Gastroesophageal sphincter (tissue), 4 donors: ENCODE results near the gene CCL24. TPM values are rescaled to one million over a fixed set of nuclear protein-coding genes. Genes with fewer than 3 reads are reported as not detected.

Experiments
- ATAC-seq: fragments of 150-250 bp; one replicate; pipeline ENCODE4 v1.9.1; 2016; ENCODE audit warnings: mild to moderate bottlenecking, moderate library complexity
- H3K27ac ChIP-seq, 4 donors: fragments of 200-600 bp; sonication (generic) in 3 of 4; 1 replicate in 3 of 4; 2 replicates in 1 of 4; pipeline ENCODE4 v1.5.1; 2016 to 2019
- H3K27me3 ChIP-seq: fragments of 200-600 bp; sonication (generic); one replicate; pipeline ENCODE4 v1.5.1; 2019
- H3K36me3 ChIP-seq, 2 donors: fragments of 200-600 bp; sonication (generic); one replicate each; pipeline ENCODE4 v1.5.1; 2019; ENCODE audit warnings: control low read depth in 1 of 2
- H3K4me1 ChIP-seq, 3 donors: fragments of 200-600 bp; sonication (generic); 1 replicate in 2 of 3; 2 replicates in 1 of 3; pipeline ENCODE4 v1.5.1; 2016 to 2019; ENCODE audit warnings: control low read depth in 2 of 3
- H3K4me3 ChIP-seq, 2 donors: fragments of 200-600 bp; sonication (generic); one replicate each; pipeline ENCODE4 v1.5.1; 2019; ENCODE audit warnings: mild to moderate bottlenecking in 1 of 2, moderate library complexity in 1 of 2
- H3K9me3 ChIP-seq, 3 donors: fragments of 200-600 bp; sonication (generic); one replicate each; pipeline ENCODE4 v1.5.1; 2017 to 2019; ENCODE audit warnings: control low read depth in 2 of 3
- EP300 ChIP-seq: sonication (generic); formaldehyde crosslinking; IDR thresholded peaks from one replicate; pipeline ENCODE4 v1.6.1; 2017; ENCODE audit warnings: antibody characterized with exemption, mild to moderate bottlenecking
- POLR2A ChIP-seq, 2 donors: fragments of 450-650 bp; IDR thresholded peaks; one replicate each; pipeline ENCODE4 v1.6.1; 2017; ENCODE audit warnings: antibody characterized with exemption in 2 of 2, mild to moderate bottlenecking in 2 of 2, moderate library complexity in 1 of 2
- POLR2AphosphoS5 ChIP-seq: sonication (generic); formaldehyde crosslinking; IDR thresholded peaks from one replicate; pipeline ENCODE4 v1.6.1; 2017; ENCODE audit warnings: antibody characterized with exemption
- WGBS, 2 donors: methylation state at CpG; one replicate each; pipeline ENCODE4 v1.1.5; 2018; ENCODE audit warnings: low coverage in 1 of 2; 5-methylcytosine and 5-hydroxymethylcytosine counted together
- total RNA-seq, 4 donors: library from RNA; depleted of rRNA; stranded (reverse); fragments of >200 nt; gene quantifications; one replicate each; pipeline ENCODE4 v1.1.0, GENCODE V29; 2016
- TF ChIP-seq, protein P1 (sequence below), 4 experiments: fragments of 200-600 bp in 2 of 4; fragments of 450-650 bp in 2 of 4; sonication (generic) in 1 of 4; IDR thresholded peaks; one replicate each; pipeline ENCODE4 v1.5.1; 2017 to 2019; ENCODE audit warnings: antibody characterized with exemption in 4 of 4, mild to moderate bottlenecking in 2 of 4, moderate library complexity in 2 of 4

The CCL24 gene
- total RNA-seq, 4 donors from 2014 or later = 0.94 TPM; not detected in 3

DNA sequence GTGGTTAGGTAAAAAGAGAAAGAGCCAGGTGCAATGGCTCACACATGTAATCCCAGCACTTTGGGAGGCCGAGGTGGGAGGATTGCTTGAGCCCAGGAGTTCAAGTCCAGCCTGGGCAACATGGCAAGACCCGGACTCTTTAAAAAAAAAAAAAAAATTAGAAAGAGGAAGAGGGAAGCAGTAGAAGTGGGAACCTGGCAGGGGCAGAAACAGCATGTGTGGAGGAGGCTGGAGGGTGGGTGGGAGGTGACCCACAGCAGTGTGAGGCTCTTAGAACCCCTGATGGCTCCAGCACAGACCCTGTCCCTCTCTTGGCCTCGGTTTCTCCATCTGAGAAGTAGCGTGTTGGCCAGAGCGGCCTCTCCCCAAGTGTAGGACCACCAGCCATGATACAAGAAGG lies 4.9 kb upstream of the CCL24 start:
- H3K36me3 ChIP-seq = no peaks in the 10 kb centered on the region
- 80 to 93% methylated on average over 4 to 5 of the region's 5 CpGs for WGBS, 2 donors
- H3K27ac ChIP-seq = no peak overlapping the region
- no peak for ATAC-seq
- no peaks in the 10 kb centered on the region for H3K27me3 ChIP-seq
- no peaks in the 10 kb centered on the region for H3K4me1 ChIP-seq
- no peak for TF ChIP-seq POLR2A (IDR thresholded peaks at IDR 0.05)
- no peak for TF ChIP-seq POLR2AphosphoS5
- TF ChIP-seq EP300 = no peak
- no peaks in the 10 kb centered on the region for H3K9me3 ChIP-seq
- H3K4me3 ChIP-seq = no peak overlapping the region

DNA sequence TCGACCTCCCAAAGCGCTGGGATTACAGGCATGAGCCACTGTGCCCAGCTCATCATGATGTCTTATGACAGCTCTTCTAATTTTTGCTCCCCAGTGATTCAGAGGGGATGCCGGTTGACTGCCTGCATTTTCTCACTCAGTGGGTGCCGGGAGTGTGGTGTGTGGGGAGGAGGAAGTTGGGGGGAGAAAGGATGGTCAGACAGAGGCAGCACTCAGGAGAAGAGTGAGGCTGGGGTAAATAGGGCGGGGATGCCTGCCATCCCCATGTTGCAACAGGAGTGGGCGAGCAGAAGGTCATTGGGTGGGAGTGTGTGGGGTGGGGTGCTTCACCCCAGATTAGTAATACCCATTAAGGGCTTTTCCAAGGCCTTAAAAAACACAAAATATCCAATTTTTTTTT lies 3.5 kb upstream of the CCL24 start:
- Histone ChIP-seq H3K36me3 (no peaks in the 10 kb centered on the region), H3K9me3 (no peaks in the 10 kb centered on the region), H3K27me3 (no peaks in the 10 kb centered on the region), H3K4me3 (no peak overlapping the region), H3K27ac (no peak overlapping the region), H3K4me1 (no peaks in the 10 kb centered on the region)
- no peak for TF ChIP-seq EP300
- TF ChIP-seq, protein P1, sequence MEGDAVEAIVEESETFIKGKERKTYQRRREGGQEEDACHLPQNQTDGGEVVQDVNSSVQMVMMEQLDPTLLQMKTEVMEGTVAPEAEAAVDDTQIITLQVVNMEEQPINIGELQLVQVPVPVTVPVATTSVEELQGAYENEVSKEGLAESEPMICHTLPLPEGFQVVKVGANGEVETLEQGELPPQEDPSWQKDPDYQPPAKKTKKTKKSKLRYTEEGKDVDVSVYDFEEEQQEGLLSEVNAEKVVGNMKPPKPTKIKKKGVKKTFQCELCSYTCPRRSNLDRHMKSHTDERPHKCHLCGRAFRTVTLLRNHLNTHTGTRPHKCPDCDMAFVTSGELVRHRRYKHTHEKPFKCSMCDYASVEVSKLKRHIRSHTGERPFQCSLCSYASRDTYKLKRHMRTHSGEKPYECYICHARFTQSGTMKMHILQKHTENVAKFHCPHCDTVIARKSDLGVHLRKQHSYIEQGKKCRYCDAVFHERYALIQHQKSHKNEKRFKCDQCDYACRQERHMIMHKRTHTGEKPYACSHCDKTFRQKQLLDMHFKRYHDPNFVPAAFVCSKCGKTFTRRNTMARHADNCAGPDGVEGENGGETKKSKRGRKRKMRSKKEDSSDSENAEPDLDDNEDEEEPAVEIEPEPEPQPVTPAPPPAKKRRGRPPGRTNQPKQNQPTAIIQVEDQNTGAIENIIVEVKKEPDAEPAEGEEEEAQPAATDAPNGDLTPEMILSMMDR (IDR thresholded peaks at IDR 0.05) = no peak
- no peak for TF ChIP-seq POLR2A (IDR thresholded peaks at IDR 0.05)
- WGBS, 2 donors = 65 to 72% methylated on average over 3 to 6 of the region's 6 CpGs
- ATAC-seq = no peak

DNA sequence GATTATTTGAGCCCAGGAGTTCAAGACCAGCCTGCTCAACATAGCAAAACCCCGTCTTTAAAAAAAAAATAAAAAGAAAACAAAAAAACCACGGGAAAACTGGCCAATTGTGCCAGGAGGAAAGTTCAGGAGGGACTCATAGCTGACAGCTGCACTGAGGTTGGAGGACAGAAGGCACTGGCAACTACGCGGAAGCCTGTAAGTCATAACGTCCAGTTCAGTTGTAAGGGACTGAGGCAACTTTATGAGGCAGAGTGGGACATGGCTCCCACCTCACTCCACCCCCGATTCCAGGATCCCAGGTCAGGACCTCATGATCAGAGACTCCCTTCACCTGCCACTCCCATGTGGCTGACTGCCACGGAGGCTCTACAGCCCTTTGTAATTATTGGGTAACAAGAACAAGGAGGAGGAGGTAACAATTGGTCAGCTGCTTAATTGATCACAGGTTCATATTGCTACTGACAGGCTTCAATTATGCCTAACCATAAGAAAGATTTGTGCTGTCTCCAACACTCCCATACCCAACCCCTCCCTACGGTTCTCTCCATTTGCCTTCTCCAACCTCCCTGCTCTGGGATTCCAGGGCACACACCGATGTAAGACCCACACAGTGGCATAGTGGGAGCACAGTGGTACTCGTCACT lies 1.9 kb upstream of the CCL24 start:
- no peak for ATAC-seq
- H3K4me1 ChIP-seq = no peaks in the 10 kb centered on the region
- TF ChIP-seq EP300 (no peak), POLR2A (IDR thresholded peaks at IDR 0.05) (no peak), POLR2AphosphoS5 (no peak)
- TF ChIP-seq, protein P1 (IDR thresholded peaks at IDR 0.05) = no peak
- no peaks in the 10 kb centered on the region for H3K36me3 ChIP-seq
- H3K27ac ChIP-seq = no peak overlapping the region
- H3K4me3 ChIP-seq = no peak overlapping the region
- 64 to 71% methylated on average over 4 to 9 of the region's 10 CpGs for WGBS, 2 donors
- H3K27me3 ChIP-seq = no peaks in the 10 kb centered on the region
- H3K9me3 ChIP-seq = no peaks in the 10 kb centered on the region

DNA sequence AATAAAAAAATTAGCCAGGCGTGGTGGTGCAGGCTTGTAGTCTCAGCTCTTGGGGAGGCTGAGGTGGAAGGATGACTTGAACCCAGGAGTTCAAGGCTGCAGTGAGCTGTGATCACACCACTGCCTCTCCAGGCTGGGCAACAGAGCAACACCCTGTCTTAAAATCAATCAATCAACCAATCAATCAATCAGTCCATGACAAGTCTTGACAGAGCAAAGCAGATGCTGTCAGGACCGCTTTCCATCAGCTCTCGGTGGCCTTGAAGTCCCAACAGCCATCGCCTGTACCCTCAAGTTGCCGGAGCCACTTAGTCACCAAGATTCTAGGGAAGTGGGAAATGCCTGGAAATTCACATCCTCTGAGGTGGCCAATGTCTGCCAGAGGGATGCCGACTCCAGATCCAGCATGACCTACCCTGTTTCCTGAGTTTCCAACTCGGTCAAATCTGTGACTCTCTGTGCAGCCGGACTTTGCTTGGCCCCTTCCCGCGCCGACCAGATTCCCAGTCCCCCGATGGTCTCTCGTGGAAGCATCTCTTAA lies 871 bp upstream of the CCL24 start:
- TF ChIP-seq POLR2AphosphoS5 = no peak
- TF ChIP-seq EP300 = no peak
- TF ChIP-seq, protein P1 (IDR thresholded peaks at IDR 0.05) = no peak
- no peak for TF ChIP-seq POLR2A (IDR thresholded peaks at IDR 0.05)
- no peaks in the 10 kb centered on the region for H3K36me3 ChIP-seq
- no peaks in the 10 kb centered on the region for H3K9me3 ChIP-seq
- no peak for ATAC-seq
- H3K4me1 ChIP-seq = no peaks in the 10 kb centered on the region
- H3K27ac ChIP-seq = no peak overlapping the region
- no peak overlapping the region for H3K4me3 ChIP-seq
- WGBS, 2 donors = 68 to 75% methylated on average over 2 to 7 of the region's 13 CpGs
- H3K27me3 ChIP-seq = no peaks in the 10 kb centered on the region

DNA sequence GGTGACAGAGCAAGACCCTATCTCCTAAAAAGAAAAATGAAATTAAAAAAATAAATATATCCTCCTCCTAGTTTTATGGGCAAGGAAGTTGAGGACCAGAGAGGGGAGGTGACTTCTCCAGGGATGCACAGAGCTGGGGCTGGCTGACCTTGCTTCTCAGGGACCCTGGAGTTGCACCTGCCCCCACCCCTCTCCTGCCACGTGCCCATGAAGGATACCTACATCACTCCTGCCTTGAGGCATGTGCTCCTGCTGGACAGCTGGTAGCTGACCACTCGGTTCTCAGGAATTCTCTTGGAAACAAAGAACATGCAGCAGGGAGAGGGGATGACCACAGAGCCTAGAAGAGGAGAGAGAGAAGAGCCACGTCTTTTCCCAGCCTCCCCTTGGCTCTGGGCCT lies 522 bp downstream of the CCL24 start:
- Histone ChIP-seq H3K4me3 (no peak overlapping the region), H3K27ac (no peak overlapping the region), H3K27me3 (no peaks in the 10 kb centered on the region), H3K4me1 (no peaks in the 10 kb centered on the region), H3K9me3 (no peaks in the 10 kb centered on the region), H3K36me3 (no peaks in the 10 kb centered on the region)
- ATAC-seq = no peak
- no peak for TF ChIP-seq POLR2AphosphoS5
- WGBS, 2 donors = 50% methylated on average over 1 of the region's 3 CpGs; no CpG with 5 or more reads in 1 of the 2 donors
